ENCODE data around the gene SH3BP5. TPM values are rescaled to one million over a fixed set of nuclear protein-coding genes. Genes with fewer than 3 reads are reported as not detected.

The SH3BP5 gene
- total RNA-seq, 1 experiment from 2014 or later, result 13.9 TPM

GRCh38 chr3:15277861-15278500, 54.4 kb downstream of the SH3BP5 start:
- Histone ChIP-seq H4K20me1 (ENCODE audit: insufficient read depth) (no peaks in the 10 kb centered on the region), H3K27ac (ENCODE audit: low read depth, low read length) (no peak overlapping the region), H2AFZ (ENCODE audit: low read depth, low read length, poor library complexity, severe bottlenecking) (no peak overlapping the region), H3K4me2 (ENCODE audit: low read length) (no peak overlapping the region), H3K9me3 (ENCODE audit: control insufficient read depth in 1 of 2, insufficient read depth in 1 of 2, low read depth in 1 of 2, low read length in 2 of 2) (no peaks in the 10 kb centered on the region), H3K79me2 (ENCODE audit: insufficient read depth, low read length) (peaks cover 9% of the 10 kb centered on the region; the same call in 1 of the 2 replicates), H3K4me1 (ENCODE audit: control insufficient read depth in 1 of 2, insufficient read depth in 2 of 2, low read length in 2 of 2) (no peaks in the 10 kb centered on the region), H3K36me3 (ENCODE audit: control insufficient read depth in 1 of 2, insufficient read depth in 2 of 2, low read length in 2 of 2) (no peaks in the 10 kb centered on the region), H3K9me2 (ENCODE audit: insufficient read depth) (no peaks in the 10 kb centered on the region), H3K27me3 (ENCODE audit: insufficient read depth, low read length) (no peaks in the 10 kb centered on the region), H3K9ac (ENCODE audit: low read length) (no peak overlapping the region), H3K4me3 (replicated peaks in 1 of 2; ENCODE audit: low read depth in 1 of 2, low read length in 2 of 2) (no peak overlapping the region)
- DNase-seq (ENCODE audit: low read depth, low spot score), result no peak
- ATAC-seq, result no peak
- TF ChIP-seq POLR2A (IDR thresholded peaks at IDR 0.05; ENCODE audit: borderline replicate concordance, extremely low read depth, insufficient read depth, insufficient read length) (no peak), JUND (IDR thresholded peaks at IDR 0.05) (no peak), EZH2phosphoT487 (IDR thresholded peaks at IDR 0.05; ENCODE audit: borderline replicate concordance) (no peak), ZFX (IDR thresholded peaks at IDR 0.05) (no peak)
- RAD21 ChIA-PET (ENCODE audit: low non-redundant PET in 1 of 2, low total read pairs in 2 of 2, uncharacterized antibody in 2 of 2, unreplicated experiment in 2 of 2), result no interaction called here
- POLR2A ChIA-PET, result no interaction called here
- no TSS peak for BruUV-seq (replicated peaks)
- intact Hi-C loops (cut with micrococcal nuclease), result no loop called here
- CTCF ChIA-PET, result interaction anchor here (0.8 kb wide), 1 partner anchor 8 kb away, joined by 3 read pairs; no protein-coding TSS in a partner anchor

- no peak overlapping the region for H3K9ac ChIP-seq (ENCODE audit: low read length)
- POLR2A ChIA-PET, result no interaction called here
- TF ChIP-seq CEBPB (IDR thresholded peaks at IDR 0.05; ENCODE audit: low read depth), result no peak
- TF ChIP-seq SRF (IDR thresholded peaks at IDR 0.05; ENCODE audit: low read depth), result no peak
- TF ChIP-seq EZH2 (IDR thresholded peaks at IDR 0.05), result no peak
- TF ChIP-seq JUND (IDR thresholded peaks at IDR 0.05), result no peak
- no peak for TF ChIP-seq FOSL1 (IDR thresholded peaks at IDR 0.05; ENCODE audit: low read depth)
- TF ChIP-seq ZNF274 (IDR thresholded peaks at IDR 0.05; ENCODE audit: low read depth, low read length), result no peak
- no peak for TF ChIP-seq MAX (IDR thresholded peaks at IDR 0.05)
- TF ChIP-seq EGR1 (IDR thresholded peaks at IDR 0.05; ENCODE audit: low read depth), result no peak
- no peak for TF ChIP-seq RAD21 (IDR thresholded peaks at IDR 0.05; ENCODE audit: low read depth)
- TF ChIP-seq YY1 (IDR thresholded peaks at IDR 0.05; ENCODE audit: extremely low read depth, insufficient replicate concordance, low read depth, low read length), result no peak
- TF ChIP-seq POLR2A (IDR thresholded peaks at IDR 0.05; ENCODE audit: borderline replicate concordance, extremely low read depth, insufficient read depth, insufficient read length), result no peak
- TF ChIP-seq ZFX (IDR thresholded peaks at IDR 0.05), result no peak
- TF ChIP-seq ATF3 (IDR thresholded peaks at IDR 0.05), result no peak
- TF ChIP-seq SIN3A (IDR thresholded peaks at IDR 0.05; ENCODE audit: low read depth), result no peak
- no peak for TF ChIP-seq EZH2phosphoT487 (IDR thresholded peaks at IDR 0.05; ENCODE audit: borderline replicate concordance)
- no peak for TF ChIP-seq ZBTB33 (IDR thresholded peaks at IDR 0.05; ENCODE audit: extremely low read depth, insufficient replicate concordance, low read length)
Observed at GRCh38 chr3:15276028-15276724, 56.2 kb downstream of the SH3BP5 start.

More at GRCh38 chr3:15276028-15276724, 56.2 kb downstream of the SH3BP5 start:
- Histone ChIP-seq H3K27me3 (ENCODE audit: insufficient read depth, low read length) (no peaks in the 10 kb centered on the region), H3K9me3 (ENCODE audit: control insufficient read depth in 1 of 2, insufficient read depth in 1 of 2, low read depth in 1 of 2, low read length in 2 of 2) (no peaks in the 10 kb centered on the region), H3K4me2 (ENCODE audit: low read length) (no peak overlapping the region), H3K9me2 (ENCODE audit: insufficient read depth) (no peaks in the 10 kb centered on the region), H2AFZ (ENCODE audit: low read depth, low read length, poor library complexity, severe bottlenecking) (no peak overlapping the region), H3K36me3 (ENCODE audit: control insufficient read depth in 1 of 2, insufficient read depth in 2 of 2, low read length in 2 of 2) (no peaks in the 10 kb centered on the region), H3K4me1 (ENCODE audit: control insufficient read depth in 1 of 2, insufficient read depth in 2 of 2, low read length in 2 of 2) (no peaks in the 10 kb centered on the region), H3K4me3 (replicated peaks in 1 of 2; ENCODE audit: low read depth in 1 of 2, low read length in 2 of 2) (no peak overlapping the region), H4K20me1 (ENCODE audit: insufficient read depth) (no peaks in the 10 kb centered on the region), H3K27ac (ENCODE audit: low read depth, low read length) (no peak overlapping the region), H3K79me2 (ENCODE audit: insufficient read depth, low read length) (peaks cover 5% of the 10 kb centered on the region; the same call in 1 of the 2 replicates)
- intact Hi-C loops (cut with micrococcal nuclease), result no loop called here
- RAD21 ChIA-PET (ENCODE audit: low non-redundant PET in 1 of 2, low total read pairs in 2 of 2, uncharacterized antibody in 2 of 2, unreplicated experiment in 2 of 2), result no interaction called here
- BruUV-seq (replicated peaks), result no TSS peak
- CTCF ChIA-PET, result interaction anchor here (1.3 kb wide), 1 partner anchor 8 kb away, joined by 3 read pairs; no protein-coding TSS in a partner anchor
- DNase-seq (ENCODE audit: low read depth, low spot score), result no peak
- ATAC-seq, result no peak
